BLaER1 treated with 17β-estradiol and CSF1 and Interleukin-3, amounts not matched to agents 10 nM and 100 nM (cell line): ENCODE results near the gene FERD3L.

Experiments used
- H3K27ac ChIP-seq, 11 experiments: shearing (Covaris generic); formaldehyde crosslinking; 2 replicates each; pipeline ENCODE4 v1.8.1; 2022
- H3K27me3 ChIP-seq, 11 experiments: shearing (Covaris generic); formaldehyde crosslinking; 2 replicates each; pipeline ENCODE4 v1.8.1; 2022
- H3K36me3 ChIP-seq, 11 experiments: shearing (Covaris generic); formaldehyde crosslinking; 2 replicates each; pipeline ENCODE4 v1.8.1; 2022
- H3K4me1 ChIP-seq, 10 experiments: shearing (Covaris generic); formaldehyde crosslinking; 2 replicates each; pipeline ENCODE4 v1.8.1; 2022
- H3K4me2 ChIP-seq, 11 experiments: shearing (Covaris generic); formaldehyde crosslinking; 2 replicates each; pipeline ENCODE4 v1.8.1; 2022
- H3K4me3 ChIP-seq, 10 experiments: shearing (Covaris generic); formaldehyde crosslinking; 2 replicates each; pipeline ENCODE4 v1.8.1; 2022
- H3K9ac ChIP-seq, 11 experiments: shearing (Covaris generic); formaldehyde crosslinking; 2 replicates each; pipeline ENCODE4 v1.8.1; 2022
- H3K9me3 ChIP-seq, 11 experiments: shearing (Covaris generic); formaldehyde crosslinking; replicated peaks in 1 of 11; 2 replicates each; pipeline ENCODE4 v1.8.1; 2022
- H4K20me1 ChIP-seq, 11 experiments: shearing (Covaris generic); formaldehyde crosslinking; 2 replicates each; pipeline ENCODE4 v1.8.1; 2022
- Cebpa-rat ChIP-seq, 11 experiments: shearing (Covaris generic); IDR thresholded peaks; 2 replicates each; pipeline ENCODE4 v1.8.1; 2022

The FERD3L gene

DNA sequence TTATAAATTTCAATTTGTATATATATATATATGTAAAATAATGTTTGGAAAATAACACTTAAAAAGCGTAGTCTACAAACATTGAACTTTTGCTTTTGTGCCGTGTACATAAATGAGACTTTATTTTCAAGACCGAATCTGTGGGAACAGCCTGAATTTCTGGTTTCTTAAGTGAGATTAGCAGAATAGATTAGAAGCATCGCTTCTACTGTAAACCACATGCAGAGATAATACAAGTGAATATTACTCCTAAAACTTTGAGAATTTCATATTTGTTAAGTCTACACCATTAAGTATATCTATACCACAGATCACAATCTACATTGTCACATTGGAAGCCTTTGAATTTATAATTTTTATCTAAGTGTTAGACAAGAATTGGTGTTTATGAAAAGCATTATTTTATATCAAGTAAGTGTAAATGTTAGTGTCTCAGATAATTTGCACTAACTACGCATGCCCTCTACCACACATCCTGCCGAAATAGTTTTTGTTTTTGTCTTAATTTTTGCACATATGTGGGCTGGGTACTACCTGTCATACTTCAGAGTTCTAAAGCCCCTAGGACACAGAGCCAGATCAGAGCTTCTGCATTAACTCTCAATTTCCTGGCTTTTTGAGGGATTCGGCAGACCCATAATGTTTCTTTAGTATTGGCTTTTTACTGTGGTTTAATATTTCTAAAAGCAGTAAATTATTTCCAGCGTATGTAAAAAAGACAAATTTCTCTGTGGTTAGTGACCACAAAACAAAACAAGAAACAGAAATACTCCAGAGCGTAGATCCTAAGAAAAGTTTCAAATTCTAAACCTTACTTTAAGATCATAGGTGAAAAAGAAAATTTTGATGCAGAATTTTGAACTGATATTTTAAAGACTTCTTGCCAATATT, 47.8 kb downstream of the FERD3L start:
- H3K9ac ChIP-seq, result no peak overlapping the region
- H3K36me3 ChIP-seq, result no peaks in the 10 kb centered on the region
- H3K9me3 ChIP-seq, result no peaks in the 10 kb centered on the region
- no peak overlapping the region for H3K4me2 ChIP-seq
- no peaks in the 10 kb centered on the region for H4K20me1 ChIP-seq
- H3K27ac ChIP-seq, result no peak overlapping the region
- no peak overlapping the region for H3K4me3 ChIP-seq
- peaks cover 0 to 24% (median 5%) of the 10 kb centered on the region in 11 experiments; a peak in 8 of 22 replicates for H3K27me3 ChIP-seq
- TF ChIP-seq Cebpa-rat (IDR thresholded peaks at IDR 0.05), result no peak
- no peaks in the 10 kb centered on the region for H3K4me1 ChIP-seq

DNA sequence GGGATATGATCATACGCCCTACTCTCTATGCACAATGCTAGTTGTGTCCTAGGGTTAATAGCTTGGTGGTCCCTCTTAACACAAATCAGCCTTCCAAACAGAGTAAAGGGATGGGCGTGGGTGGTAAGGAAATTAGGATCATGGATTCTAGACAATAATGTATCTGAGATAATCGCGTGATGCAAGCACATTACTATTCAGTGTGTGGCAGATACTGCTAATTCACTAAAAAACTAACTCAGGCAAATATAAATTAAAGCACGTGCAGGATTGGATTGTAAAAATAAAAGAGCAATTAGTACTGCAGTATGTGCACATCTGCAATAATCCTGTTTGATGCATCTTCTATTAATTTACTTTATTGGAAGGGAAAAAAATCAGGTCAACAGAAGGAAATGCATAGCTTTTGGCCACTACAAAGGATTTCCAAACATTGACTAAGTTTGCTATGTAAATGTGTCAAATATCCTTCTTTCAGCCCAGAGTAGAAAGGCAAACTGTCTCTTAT, 49.8 kb downstream of the FERD3L start:
- no peaks in the 10 kb centered on the region for H3K9me3 ChIP-seq
- no peak for TF ChIP-seq Cebpa-rat (IDR thresholded peaks at IDR 0.05)
- H3K27me3 ChIP-seq, result peaks cover 0 to 13% (median 3%) of the 10 kb centered on the region in 11 experiments; a peak in 5 of 22 replicates
- no peak overlapping the region for H3K4me3 ChIP-seq
- H3K27ac ChIP-seq, result no peak overlapping the region
- H4K20me1 ChIP-seq, result no peaks in the 10 kb centered on the region
- no peaks in the 10 kb centered on the region for H3K36me3 ChIP-seq
- no peak overlapping the region for H3K9ac ChIP-seq
- no peaks in the 10 kb centered on the region for H3K4me1 ChIP-seq
- no peak overlapping the region for H3K4me2 ChIP-seq
